Endothelial cell of umbilical vein (primary cell): ENCODE data around the gene TAS2R30. TPM values are rescaled to one million over a fixed set of nuclear protein-coding genes. Genes with fewer than 3 reads are reported as not detected.
"Not testable (repeated sequence)": the region's sequence is repeated elsewhere in the genome, so short reads cannot be mapped to it uniquely, and the experiment has no call there.

ENCODE experiments used
- BruUV-seq: library from RNA; stranded (reverse); fragments of 400-500 nt; replicated peaks from 2 replicates; lab custom pipeline; 2021; lab: Mats Ljungman, UMichigan
- CTCF ChIA-PET: fragments of 300-600, 350-600 bp; sonication (Branson Sonifier 250); formaldehyde crosslinking; loops from one replicate; lab custom pipeline; 2021; ENCODE audit warnings: antibody characterized with exemption, inconsistent platforms; lab: Charles Lee
- POLR2A ChIA-PET: fragments of 300-600, 350-600 bp; sonication (Branson Sonifier 250); formaldehyde crosslinking; loops from one replicate; lab custom pipeline; 2021; ENCODE audit warnings: antibody characterized with exemption, inconsistent platforms; lab: Charles Lee
- DNase-seq: peaks from one replicate; pipeline ENCODE4 v3.0.0-alpha.2; 2011; ENCODE audit warnings: low read depth, low spot score
- FAIRE-seq: peaks from 2 replicates; lab custom pipeline; 2011; peaks lifted over from hg19 to GRCh38; lab: Jason Lieb, UNC
- H2AFZ ChIP-seq: 2 replicates; pipeline ENCODE4 v1.6.0; 2012; ENCODE audit warnings: low read depth, low read length, control low read depth, inconsistent platforms
- H3K27ac ChIP-seq: 2 replicates; pipeline ENCODE4 v1.5.1; 2011; ENCODE audit warnings: low read depth, mild to moderate bottlenecking, control low read depth, low read length, moderate library complexity; ENCODE audit not compliant: insufficient read depth
- H3K27me3 ChIP-seq, 2 experiments: 2 replicates each; pipeline versions ENCODE4 v1.6.0 to v1.6.1; 2011; ENCODE audit warnings: low read length in 2 of 2, mixed read lengths in 1 of 2; ENCODE audit not compliant: control insufficient read depth in 2 of 2, insufficient read depth in 2 of 2
- H3K36me3 ChIP-seq, 2 experiments: 2 replicates in 1 of 2; 3 replicates in 1 of 2; pipeline ENCODE4 v1.5.1; 2011; ENCODE audit warnings: low read length in 2 of 2, mild to moderate bottlenecking in 1 of 2, moderate library complexity in 1 of 2; ENCODE audit not compliant: control insufficient read depth in 2 of 2, insufficient read depth in 2 of 2; ENCODE audit errors: extremely low read depth in 1 of 2
- H3K4me1 ChIP-seq: 3 replicates; pipeline ENCODE4 v1.5.1; 2011; ENCODE audit warnings: mild to moderate bottlenecking, low read length; ENCODE audit not compliant: control insufficient read depth, insufficient read depth; ENCODE audit errors: extremely low read depth
- H3K4me2 ChIP-seq: 2 replicates; pipeline ENCODE4 v1.6.1; 2011; ENCODE audit warnings: low read length, control low read depth, mixed read lengths; ENCODE audit not compliant: insufficient read depth
- H3K4me3 ChIP-seq, 3 experiments: fragments of 200-600 bp in 1 of 3; sonication (generic), shearing (Covaris generic) in 1 of 3; replicated peaks in 1 of 3; 2 replicates each; pipeline ENCODE4 v1.5.1; 2011 to 2016; ENCODE audit warnings: control low read depth in 3 of 3, low read length in 3 of 3, mild to moderate bottlenecking in 2 of 3, inconsistent platforms in 1 of 3, low read depth in 1 of 3, moderate library complexity in 1 of 3; ENCODE audit not compliant: insufficient read depth in 1 of 3
- H3K79me2 ChIP-seq: 2 replicates; pipeline ENCODE4 v1.6.0; 2012; ENCODE audit warnings: low read length, inconsistent platforms; ENCODE audit not compliant: control insufficient read depth, insufficient read depth
- H3K9ac ChIP-seq: replicated peaks from 2 replicates; pipeline ENCODE3; 2011; ENCODE audit warnings: low read length, control low read depth; ENCODE audit not compliant: insufficient read depth; ENCODE audit errors: extremely low read depth
- H3K9me1 ChIP-seq: replicated peaks from 3 replicates; pipeline ENCODE4 v1.6.0; 2011; ENCODE audit warnings: mild to moderate bottlenecking, low read length; ENCODE audit not compliant: control insufficient read depth, insufficient read depth; ENCODE audit errors: extremely low read depth
- H3K9me3 ChIP-seq: replicated peaks from 2 replicates; pipeline ENCODE4 v1.5.1; 2012; ENCODE audit warnings: low read length, inconsistent platforms; ENCODE audit not compliant: control insufficient read depth, insufficient read depth
- H4K20me1 ChIP-seq: replicated peaks from 2 replicates; pipeline ENCODE3; 2011; ENCODE audit warnings: mild to moderate bottlenecking, low read length; ENCODE audit not compliant: control insufficient read depth, insufficient read depth; ENCODE audit errors: extremely low read depth
- CTCF ChIP-seq, 2 donors: IDR thresholded peaks; 1 replicate in 1 of 2; 2 replicates in 1 of 2; pipeline ENCODE4 v1.5.1; 2011; ENCODE audit warnings: low read length in 2 of 2, mild to moderate bottlenecking in 2 of 2, moderate library complexity in 2 of 2, control low read depth in 1 of 2, inconsistent platforms in 1 of 2, low read depth in 1 of 2; ENCODE audit not compliant: insufficient read depth in 1 of 2; ENCODE audit errors: extremely low read depth in 1 of 2
- EZH2 ChIP-seq: IDR thresholded peaks from 2 replicates; pipeline ENCODE4 v1.6.1; 2012; ENCODE audit warnings: borderline replicate concordance, low read depth, mild to moderate bottlenecking, moderate library complexity, low read length, inconsistent platforms; ENCODE audit not compliant: severe bottlenecking
- FOS ChIP-seq: IDR thresholded peaks from 2 replicates; pipeline ENCODE4 v1.6.1; 2011; ENCODE audit warnings: mild to moderate bottlenecking, low read length, moderate library complexity, borderline replicate concordance; ENCODE audit not compliant: insufficient read depth
- GATA2 ChIP-seq: IDR thresholded peaks from 2 replicates; pipeline ENCODE4 v1.7.0; 2011; ENCODE audit warnings: low read depth, mild to moderate bottlenecking, moderate library complexity, mixed read lengths, low read length; ENCODE audit not compliant: insufficient read length, insufficient read depth
- JUN ChIP-seq: IDR thresholded peaks from 2 replicates; pipeline ENCODE4 v1.6.1; 2011; ENCODE audit warnings: borderline replicate concordance, low read depth; ENCODE audit not compliant: insufficient read length, insufficient read depth
- MAX ChIP-seq: IDR thresholded peaks from 2 replicates; pipeline ENCODE4 v1.6.1; 2011; ENCODE audit not compliant: insufficient read depth, insufficient read length
- MYC ChIP-seq: IDR thresholded peaks from one replicate; pipeline ENCODE4 v1.6.1; 2011; ENCODE audit warnings: mild to moderate bottlenecking, low read depth, low read length
- POLR2A ChIP-seq: IDR thresholded peaks from 2 replicates; pipeline ENCODE4 v1.6.1; 2012; ENCODE audit warnings: low read depth, mild to moderate bottlenecking, control low read depth, low read length
- POLR2AphosphoS5 ChIP-seq: IDR thresholded peaks from 2 replicates; pipeline ENCODE4 v1.6.1; 2012; ENCODE audit warnings: low read depth, mild to moderate bottlenecking, control low read depth, low read length, moderate library complexity; ENCODE audit not compliant: insufficient read depth
- dilution Hi-C: fragments of 300-500 bp; cut with MboI; formaldehyde crosslinking; loops from one replicate; pipeline ENCODE4 v1.15.0; 2019; ENCODE audit warnings: low sequenced_read_pairs; ENCODE audit not compliant: extremely low pct_ligation_motif_present
- intact Hi-C: fragments of 100-400 bp; cut with micrococcal nuclease; formaldehyde crosslinking; loops from one replicate; pipeline ENCODE4 v1.10.0; 2022
- polyA plus RNA-seq, 4 experiments: library from polyadenylated mRNA; depleted of rRNA in 3 of 4; stranded (reverse) in 3 of 4; unstranded in 1 of 4; fragments of >200 nt; gene quantifications; 2 replicates each; pipeline versions ENCODE4 v1.2.1 to v1.2.3, GENCODE V29; 2011 to 2012; ENCODE audit warnings: missing spikeins in 1 of 4
- total RNA-seq: library from RNA; stranded (reverse); gene quantifications from 2 replicates; pipeline ENCODE4 v1.2.3, GENCODE V29; 2021

Gene TAS2R30
- total and polyA plus RNA-seq, 2 donors (not counting 3 experiments of a cell fraction or from before 2014, with no cell fraction given), result 0.26 to 5.2 TPM

GRCh38 chr12:11130382-11130781 lies 4.1 kb downstream of the TAS2R30 start:
- ChIA-PET POLR2A (no interaction called here), CTCF (no interaction called here)
- FAIRE-seq (no peak), DNase-seq (no peak)
- Histone ChIP-seq H3K4me3 (no peak overlapping the region), H3K27ac (no peak overlapping the region), H4K20me1 (peaks cover 6% of the 10 kb centered on the region), H3K79me2 (peaks cover 40% of the 10 kb centered on the region), H3K36me3 (no peaks in the 10 kb centered on the region), H3K4me1 (no peaks in the 10 kb centered on the region), H3K9me3 (no peaks in the 10 kb centered on the region), H2AFZ (no peak overlapping the region), H3K9me1 (no peaks in the 10 kb centered on the region), H3K27me3 (no peaks in the 10 kb centered on the region), H3K4me2 (no peak overlapping the region), H3K9ac (no peak overlapping the region)
- TF ChIP-seq CTCF (IDR thresholded peaks at IDR 0.05; ENCODE audit: extremely low read depth in 1 of 2, insufficient read depth in 1 of 2, low read depth in 1 of 2, low read length in 2 of 2) (no peak), GATA2 (no peak), POLR2A (no peak), MAX (no peak), FOS (no peak), MYC (no peak), POLR2AphosphoS5 (no peak), JUN (no peak), EZH2 (no peak)
- dilution Hi-C loops, result no loop called here
- no TSS peak for BruUV-seq
- intact Hi-C loops, result no loop called here

- peaks cover 86% of the 10 kb centered on the region for H3K79me2 ChIP-seq
- H3K36me3 ChIP-seq, DNase-seq, intact Hi-C loops, H3K4me1 ChIP-seq, BruUV-seq, H3K27me3 ChIP-seq, POLR2A ChIA-PET, H3K4me3 ChIP-seq, H2AFZ ChIP-seq, H3K9ac ChIP-seq, dilution Hi-C loops, H3K9me1 ChIP-seq, H4K20me1 ChIP-seq, H3K4me2 ChIP-seq, FAIRE-seq, H3K9me3 ChIP-seq, H3K27ac ChIP-seq, CTCF ChIA-PET: not testable (repeated sequence)
Measured at GRCh38 chr12:11114130-11114529, 20.3 kb downstream of the TAS2R30 start.

- H2AFZ ChIP-seq, H3K4me2 ChIP-seq, H3K9me3 ChIP-seq, H3K4me1 ChIP-seq, H4K20me1 ChIP-seq, H3K27me3 ChIP-seq, H3K27ac ChIP-seq, H3K9me1 ChIP-seq, DNase-seq, POLR2A ChIA-PET, FAIRE-seq, H3K36me3 ChIP-seq, H3K9ac ChIP-seq, dilution Hi-C loops, BruUV-seq, intact Hi-C loops, H3K4me3 ChIP-seq: not testable (repeated sequence)
- H3K79me2 ChIP-seq, result peaks cover 72% of the 10 kb centered on the region
- CTCF ChIA-PET, result interaction anchor here (1.4 kb wide), 1 partner anchor 88 kb away, joined by 4 read pairs; no protein-coding TSS in a partner anchor
Measured at GRCh38 chr12:11111213-11111612, 23.2 kb downstream of the TAS2R30 start.
